ENCODE results near the gene DR1.

GRCh38 chr1:93344886-93345632 is 648 bp upstream of the DR1 start:
- TF ChIP-seq POLR2A (IDR thresholded peaks at IDR 0.05; ENCODE audit: low read depth, low read length) = no peak; the same call in 1 of the 2 replicates
- no peak for TF ChIP-seq POLR2AphosphoS5 (IDR thresholded peaks at IDR 0.05; ENCODE audit: low read depth, low read length)
- no peak for TF ChIP-seq TAF1 (IDR thresholded peaks at IDR 0.05; ENCODE audit: borderline replicate concordance, low read depth, low read length)
